ENCODE results near the gene NTM.

Gene NTM

GRCh38 chr11:131510662-131511061 is 140.2 kb downstream of the NTM start:
- DNase-seq, result no peak

GRCh38 chr11:131511794-131512193 is 141.4 kb downstream of the NTM start:
- peak; percentile 73 for DNase-seq

GRCh38 chr11:131512228-131512627 is 141.8 kb downstream of the NTM start:
- no peak for DNase-seq

- DNase-seq, result no peak
Observed at GRCh38 chr11:131514062-131514461, 143.6 kb downstream of the NTM start.

GRCh38 chr11:131518305-131518838 is 148.0 kb downstream of the NTM start:
- no peak for DNase-seq

GRCh38 chr11:131522851-131523250 is 152.4 kb downstream of the NTM start:
- DNase-seq, result no peak

GRCh38 chr11:131530407-131530806 is 160.0 kb downstream of the NTM start:
- no peak for DNase-seq

- no peak for DNase-seq
Observed at GRCh38 chr11:131533149-131533548, 162.7 kb downstream of the NTM start.

- DNase-seq, result no peak
Observed at GRCh38 chr11:131533998-131534397, 163.6 kb downstream of the NTM start.

GRCh38 chr11:131534611-131535010 is 164.2 kb downstream of the NTM start:
- DNase-seq, result no peak

GRCh38 chr11:131536159-131536558 is 165.7 kb downstream of the NTM start:
- no peak for DNase-seq

GRCh38 chr11:131537196-131537595 is 166.8 kb downstream of the NTM start:
- no peak for DNase-seq

GRCh38 chr11:131537748-131538147 is 167.3 kb downstream of the NTM start:
- no peak for DNase-seq

- no peak for DNase-seq
Observed at GRCh38 chr11:131538322-131538721, 167.9 kb downstream of the NTM start.

- no peak for DNase-seq
Observed at GRCh38 chr11:131540676-131541075, 170.3 kb downstream of the NTM start.

GRCh38 chr11:131543389-131544025 is 173.1 kb downstream of the NTM start:
- peak; percentile 19 for DNase-seq

- no peak for DNase-seq
Observed at GRCh38 chr11:131544591-131544990, 174.2 kb downstream of the NTM start.

- DNase-seq, result no peak
Observed at GRCh38 chr11:131546218-131546895, 175.9 kb downstream of the NTM start.

- DNase-seq, result no peak
Observed at GRCh38 chr11:131549099-131549498, 178.7 kb downstream of the NTM start.

GRCh38 chr11:131549770-131550169 is 179.4 kb downstream of the NTM start:
- no peak for DNase-seq

- DNase-seq, result no peak
Observed at GRCh38 chr11:131560287-131560686, 189.9 kb downstream of the NTM start.

- DNase-seq, result no peak
Observed at GRCh38 chr11:131561501-131561900, 191.1 kb downstream of the NTM start.

GRCh38 chr11:131561972-131562371 is 191.6 kb downstream of the NTM start:
- DNase-seq, result no peak

GRCh38 chr11:131568318-131568717 is 197.9 kb downstream of the NTM start:
- DNase-seq, result no peak

- DNase-seq, result no peak
Observed at GRCh38 chr11:131571571-131571970, 201.2 kb downstream of the NTM start.
